Astrocyte of the spinal cord (primary cell): ENCODE data around the gene RPL28.

Experiments
- DNase-seq: peaks from one replicate; pipeline ENCODE4 v3.0.0; 2011; ENCODE audit warnings: low read depth, low spot score
- H3K4me3 ChIP-seq: 2 replicates; pipeline ENCODE4 v1.5.1; 2011; ENCODE audit warnings: low read depth, mild to moderate bottlenecking, low read length, moderate library complexity
- CTCF ChIP-seq: IDR thresholded peaks from 2 replicates; pipeline ENCODE4 v1.5.1; 2012; ENCODE audit warnings: low read depth, mild to moderate bottlenecking, low read length, inconsistent platforms
- in situ Hi-C: cut with HindIII; loops from 2 replicates; pipeline ENCODE4 v1.10.0; 2017; ENCODE audit warnings: low sequenced_read_pairs

Gene RPL28

GRCh38 chr19:55368701-55369563 is 16.8 kb upstream of the RPL28 start:
- peak; percentile 52 for DNase-seq
- H3K4me3 ChIP-seq, result peak overlapping the region; percentile 64
- in situ Hi-C loops, result no loop called here
- TF ChIP-seq CTCF, result no peak

- peak overlapping the region; percentile 64 for H3K4me3 ChIP-seq
- in situ Hi-C loops, result no loop called here
- DNase-seq, result peak; percentile 66
- no peak for TF ChIP-seq CTCF
These were observed 16.0 kb upstream of the RPL28 start for GRCh38 chr19:55369653-55370304.

- peak; percentile 57 for DNase-seq
- peak within 1 kb of the TSS; percentile 64 for H3K4me3 ChIP-seq
- in situ Hi-C loops, result no loop called here
- no peak for TF ChIP-seq CTCF
These were observed 15.3 kb upstream of the RPL28 start, which contains the start of gene IL11 for GRCh38 chr19:55370305-55370988. IL11 (minus strand) TSS chr19:55370463; CDS start chr19:55370310, 153 bp downstream.

- H3K4me3 ChIP-seq, result no peak overlapping the region
- in situ Hi-C loops, result no loop called here
- peak; percentile 70 for DNase-seq
- no peak for TF ChIP-seq CTCF
These were observed 13.2 kb upstream of the RPL28 start for GRCh38 chr19:55372316-55373081.

GRCh38 chr19:55373306-55373992 is 12.3 kb upstream of the RPL28 start:
- TF ChIP-seq CTCF, result no peak
- in situ Hi-C loops, result no loop called here
- no peak for DNase-seq
- no peak overlapping the region for H3K4me3 ChIP-seq
